Neuronal stem cell (in vitro differentiated cells): ENCODE data around the gene GOLGA6L26.
"Not testable (repeated sequence)": the region's sequence is repeated elsewhere in the genome, so short reads cannot be mapped to it uniquely, and the experiment has no call there.

Experiments
- DNase-seq: peaks from one replicate; pipeline ENCODE4 v3.0.0-alpha.2; 2013; ENCODE audit warnings: low spot score
- H2AFZ ChIP-seq: one replicate; pipeline ENCODE4 v1.6.1; 2013; ENCODE audit warnings: mild to moderate bottlenecking, low read length, inconsistent platforms
- H2AK5ac ChIP-seq: 2 replicates; pipeline ENCODE4 v1.6.1; 2013; ENCODE audit warnings: low read depth, mild to moderate bottlenecking, inconsistent platforms, low read length, moderate library complexity, mixed read lengths
- H2BK120ac ChIP-seq: 2 replicates; pipeline ENCODE4 v1.6.1; 2013; ENCODE audit warnings: low read depth, mild to moderate bottlenecking, inconsistent platforms, low read length, moderate library complexity, mixed read lengths
- H2BK12ac ChIP-seq: one replicate; pipeline ENCODE4 v1.6.1; 2013; ENCODE audit warnings: low read length, inconsistent platforms
- H2BK15ac ChIP-seq: 2 replicates; pipeline ENCODE4 v1.6.1; 2013; ENCODE audit warnings: mild to moderate bottlenecking, low read length, inconsistent platforms, mixed read lengths
- H2BK5ac ChIP-seq: one replicate; pipeline ENCODE4 v1.6.1; 2013; ENCODE audit warnings: inconsistent platforms, mild to moderate bottlenecking, low read length, moderate library complexity
- H3K14ac ChIP-seq: one replicate; pipeline ENCODE4 v1.6.1; 2013; ENCODE audit warnings: low read length, inconsistent platforms
- H3K18ac ChIP-seq: 2 replicates; pipeline ENCODE4 v1.6.1; 2013; ENCODE audit warnings: low read length, inconsistent platforms
- H3K23ac ChIP-seq: 2 replicates; pipeline ENCODE4 v1.6.1; 2013; ENCODE audit warnings: low read depth, mild to moderate bottlenecking, mixed read lengths, low read length, inconsistent platforms; ENCODE audit not compliant: poor library complexity
- H3K27ac ChIP-seq: replicated peaks from 3 replicates; pipeline ENCODE4 v1.5.1; 2013; ENCODE audit warnings: low read length, inconsistent platforms
- H3K27me3 ChIP-seq, 3 experiments: 2 replicates each; pipeline ENCODE4 v1.6.1; 2013; ENCODE audit warnings: low read length in 3 of 3, mild to moderate bottlenecking in 2 of 3, inconsistent platforms in 1 of 3, low read depth in 1 of 3, mixed read lengths in 1 of 3, moderate library complexity in 1 of 3; ENCODE audit not compliant: control insufficient read depth in 3 of 3, insufficient read depth in 3 of 3
- H3K36me3 ChIP-seq, 2 donors: replicated peaks in 1 of 2; 2 replicates each; pipeline ENCODE4 v1.6.1; 2013; ENCODE audit warnings: low read length in 2 of 2; ENCODE audit not compliant: control insufficient read depth in 2 of 2, insufficient read depth in 2 of 2
- H3K4ac ChIP-seq: 2 replicates; pipeline ENCODE4 v1.6.1; 2013; ENCODE audit warnings: inconsistent platforms, mild to moderate bottlenecking, low read length, moderate library complexity
- H3K4me1 ChIP-seq, 2 donors: 1 replicate in 1 of 2; 2 replicates in 1 of 2; pipeline ENCODE4 v1.6.1; 2013; ENCODE audit warnings: low read length in 2 of 2, low read depth in 1 of 2; ENCODE audit not compliant: control insufficient read depth in 2 of 2, insufficient read depth in 1 of 2
- H3K4me2 ChIP-seq: one replicate; pipeline ENCODE4 v1.6.1; 2013; ENCODE audit warnings: mild to moderate bottlenecking, low read length, inconsistent platforms; ENCODE audit not compliant: insufficient read depth, poor library complexity, severe bottlenecking
- H3K4me3 ChIP-seq, 2 donors: 2 replicates each; pipeline ENCODE4 v1.5.1; 2013; ENCODE audit warnings: low read length in 2 of 2, mild to moderate bottlenecking in 2 of 2, inconsistent platforms in 1 of 2, moderate library complexity in 1 of 2
- H3K79me1 ChIP-seq: one replicate; pipeline ENCODE4 v1.6.1; 2013; ENCODE audit warnings: low read depth, mild to moderate bottlenecking, inconsistent platforms, low read length, moderate library complexity
- H3K9ac ChIP-seq: one replicate; pipeline ENCODE4 v1.6.1; 2013; ENCODE audit warnings: mild to moderate bottlenecking, low read depth, low read length, inconsistent platforms; ENCODE audit not compliant: poor library complexity
- H3K9me3 ChIP-seq, 2 donors: replicated peaks in 1 of 2; 2 replicates each; pipeline versions ENCODE3 to v1.6.1; 2013; ENCODE audit warnings: low read length in 2 of 2, mild to moderate bottlenecking in 2 of 2, inconsistent platforms in 1 of 2, low read depth in 1 of 2, mixed read lengths in 1 of 2, moderate library complexity in 1 of 2; ENCODE audit not compliant: control insufficient read depth in 2 of 2, insufficient read depth in 1 of 2
- H4K8ac ChIP-seq: one replicate; pipeline ENCODE4 v1.6.1; 2013; ENCODE audit warnings: low read depth, mild to moderate bottlenecking, inconsistent platforms, low read length, moderate library complexity
- H4K91ac ChIP-seq: one replicate; pipeline ENCODE4 v1.6.1; 2013; ENCODE audit warnings: low read length, low read depth, mild to moderate bottlenecking, inconsistent platforms; ENCODE audit not compliant: poor library complexity
- WGBS, 2 donors: extraction: QIAGEN DNeasy Blood & Tissue Kit; methylation state at CpG; one replicate each; pipeline ENCODE4 v1.1.7; 2013; ENCODE audit warnings: missing lambda C conversion rate in 2 of 2, mixed read lengths in 1 of 2; ENCODE audit not compliant: insufficient read length in 2 of 2, insufficient replicate concordance in 1 of 2; ENCODE audit errors: extremely low coverage in 2 of 2; 5-methylcytosine and 5-hydroxymethylcytosine counted together

Gene GOLGA6L26

DNA sequence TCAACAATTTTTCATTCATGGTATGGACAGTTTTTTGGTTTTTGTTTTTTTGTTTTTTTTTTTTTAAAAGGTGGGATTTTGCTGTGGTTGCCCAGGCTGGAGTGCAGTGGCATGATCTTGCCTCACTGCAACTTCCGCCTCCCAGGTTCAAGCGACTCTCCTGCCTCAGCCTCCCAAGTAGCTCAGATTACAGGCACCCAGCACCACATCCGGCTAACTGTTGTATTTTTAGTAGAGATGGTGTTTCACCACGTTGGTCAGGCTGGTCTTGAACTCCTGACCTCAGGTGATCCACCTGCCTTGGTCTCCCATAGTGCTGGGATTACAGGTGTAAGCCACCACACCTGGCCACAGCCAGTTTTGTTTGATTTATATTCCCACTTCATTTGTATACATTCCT is 37.1 kb upstream of the GOLGA6L26 start:
- not testable (repeated sequence) for DNase-seq, H2BK5ac ChIP-seq, H3K18ac ChIP-seq, H3K27ac ChIP-seq, H4K91ac ChIP-seq, H2BK12ac ChIP-seq, H3K4me2 ChIP-seq, H4K8ac ChIP-seq, H2BK15ac ChIP-seq, H2AK5ac ChIP-seq, H2BK120ac ChIP-seq, H2AFZ ChIP-seq, H3K4ac ChIP-seq, H3K4me3 ChIP-seq, H3K4me1 ChIP-seq, H3K14ac ChIP-seq, H3K27me3 ChIP-seq, H3K79me1 ChIP-seq, H3K36me3 ChIP-seq, H3K23ac ChIP-seq, H3K9me3 ChIP-seq, H3K9ac ChIP-seq
- no CpG with 5 or more reads among the region's 4 CpGs for WGBS, 2 donors

DNA sequence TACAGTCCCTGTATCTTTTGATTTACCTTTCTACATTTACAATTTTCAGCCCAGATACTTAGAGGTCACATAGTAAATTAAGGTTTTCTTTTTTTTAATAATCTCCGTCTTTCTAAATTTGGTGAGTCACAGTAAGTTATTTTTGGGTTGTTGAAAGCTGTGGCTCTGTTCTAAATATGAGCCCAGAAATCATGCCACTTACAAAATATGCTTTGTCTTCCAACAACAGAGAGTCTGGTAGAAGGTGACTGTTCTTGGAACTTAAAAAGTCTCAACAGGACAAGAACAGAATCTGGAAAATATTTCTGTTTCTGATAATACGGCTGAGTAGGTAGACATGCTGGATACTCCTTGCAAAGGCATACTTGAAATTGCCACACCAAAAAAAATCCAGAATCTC is 36.6 kb upstream of the GOLGA6L26 start:
- H3K79me1 ChIP-seq, result no peaks in the 10 kb centered on the region
- H2BK15ac ChIP-seq, result no peak overlapping the region
- no peak overlapping the region for H2BK5ac ChIP-seq
- no peak overlapping the region for H3K9ac ChIP-seq
- H3K18ac ChIP-seq, result no peak overlapping the region
- no peak overlapping the region for H2BK120ac ChIP-seq
- H3K36me3 ChIP-seq, result no peaks in the 10 kb centered on the region
- no peaks in the 10 kb centered on the region for H3K4me1 ChIP-seq
- DNase-seq, result no peak
- no peak overlapping the region for H2BK12ac ChIP-seq
- no peak overlapping the region for H4K8ac ChIP-seq
- H3K27me3 ChIP-seq, result no peaks in the 10 kb centered on the region
- no peak overlapping the region for H2AFZ ChIP-seq
- no peak overlapping the region for H3K4me3 ChIP-seq
- no peak overlapping the region for H2AK5ac ChIP-seq
- H3K4me2 ChIP-seq, result no peak overlapping the region
- H3K4ac ChIP-seq, result no peak overlapping the region
- no peak overlapping the region for H3K27ac ChIP-seq
- WGBS, 2 donors, result no CpG with 5 or more reads among the region's 2 CpGs
- no peak overlapping the region for H3K23ac ChIP-seq
- H3K14ac ChIP-seq, result no peak overlapping the region
- no peak overlapping the region for H4K91ac ChIP-seq
- no peaks in the 10 kb centered on the region for H3K9me3 ChIP-seq

DNA sequence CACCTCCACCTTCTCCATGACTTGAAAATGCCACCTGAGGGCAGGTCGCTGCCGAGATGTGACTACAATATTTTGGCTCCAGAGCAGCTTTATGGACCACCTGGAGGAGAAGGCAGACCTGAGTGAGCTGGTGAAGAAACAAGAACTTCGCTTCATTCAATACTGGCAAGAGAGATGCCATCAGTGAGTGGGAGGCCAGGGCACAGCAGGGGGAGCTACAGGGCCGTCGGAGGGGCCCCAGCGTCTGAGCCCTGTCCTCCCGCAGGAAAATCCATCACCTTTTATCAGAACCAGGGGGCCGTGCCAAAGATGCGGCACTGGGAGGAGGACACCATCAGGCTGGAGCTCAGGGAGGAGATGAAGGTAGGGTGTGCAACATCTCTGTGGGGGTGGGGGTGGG is 30.3 kb upstream of the GOLGA6L26 start:
- H3K4ac ChIP-seq, H3K36me3 ChIP-seq, H3K27ac ChIP-seq, H3K4me1 ChIP-seq, H3K9me3 ChIP-seq, H2BK5ac ChIP-seq, H2BK12ac ChIP-seq, H4K8ac ChIP-seq, H3K18ac ChIP-seq, H3K79me1 ChIP-seq, H2AFZ ChIP-seq, H2BK120ac ChIP-seq, H3K4me3 ChIP-seq, H3K14ac ChIP-seq, H3K27me3 ChIP-seq, DNase-seq, H4K91ac ChIP-seq, H3K9ac ChIP-seq, H2AK5ac ChIP-seq, H3K4me2 ChIP-seq, H2BK15ac ChIP-seq, H3K23ac ChIP-seq: not testable (repeated sequence)
- WGBS, 2 donors, result no CpG with 5 or more reads among the region's 9 CpGs

DNA sequence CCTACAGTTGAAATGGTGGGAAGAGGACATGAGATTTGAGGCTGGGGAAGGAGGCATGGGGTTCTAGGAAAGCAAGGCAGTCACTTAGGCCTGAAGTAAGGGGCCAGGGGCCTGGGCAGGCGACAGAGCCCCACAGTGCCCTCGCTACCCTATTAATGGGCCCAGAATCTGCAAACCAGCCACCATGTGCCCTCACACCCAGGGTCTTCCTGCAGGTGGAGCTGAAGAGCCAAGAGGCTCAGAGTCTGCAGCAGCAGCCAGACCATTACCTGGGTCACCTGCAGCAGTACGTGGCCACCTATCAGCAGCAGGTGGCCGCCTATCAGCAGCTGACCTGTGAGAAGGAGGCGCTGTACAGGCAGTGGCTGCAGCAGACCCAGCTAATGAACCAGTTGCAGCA is 28.6 kb upstream of the GOLGA6L26 start:
- not testable (repeated sequence) for H3K79me1 ChIP-seq, H3K4me3 ChIP-seq, H3K4me1 ChIP-seq, H2BK15ac ChIP-seq, H2AFZ ChIP-seq, H4K91ac ChIP-seq, H3K14ac ChIP-seq, H2BK12ac ChIP-seq, H3K27me3 ChIP-seq, H3K4ac ChIP-seq, H3K23ac ChIP-seq, H2BK120ac ChIP-seq, H3K9ac ChIP-seq, H3K27ac ChIP-seq, H3K36me3 ChIP-seq, H3K4me2 ChIP-seq, H3K18ac ChIP-seq, H2BK5ac ChIP-seq, H3K9me3 ChIP-seq, H4K8ac ChIP-seq, DNase-seq, H2AK5ac ChIP-seq
- no CpG with 5 or more reads among the region's 5 CpGs for WGBS, 2 donors
